K562 (cell line): ENCODE data around the gene BCL2L13. TPM values are rescaled to one million over a fixed set of nuclear protein-coding genes. Genes with fewer than 3 reads are reported as not detected.

Experiments used
- ATAC-seq: fragments of 200-7000 bp; cut with Tn5 transposase; 3 replicates; pipeline ENCODE4 v1.9.1; 2020; ENCODE audit warnings: moderate library complexity
- BruUV-seq: library from RNA; stranded (reverse); fragments of 400-500 nt; replicated peaks from 2 replicates; lab custom pipeline; 2021; lab: Mats Ljungman, UMichigan
- CTCF ChIA-PET: fragments of 300-600 bp; formaldehyde crosslinking; extraction: SDS; loops from one replicate; lab custom pipeline; 2021; ENCODE audit warnings: low intra/inter-chr PET ratio; lab: Yijun Ruan, JAX
- POLR2A ChIA-PET: fragments of 300-600, 350-650 bp; sonication (Branson Sonifier 250); formaldehyde crosslinking; extraction: SDS; loops from one replicate; lab custom pipeline; 2021; ENCODE audit warnings: antibody characterized with exemption, inconsistent platforms; lab: Yijun Ruan, JAX
- DNase-seq, 4 experiments: peaks; one replicate each; pipeline versions ENCODE4 v3.0.0 to v3.0.0-alpha.2; 2011 to 2018; ENCODE audit warnings: low spot score in 3 of 4, mixed read lengths in 3 of 4; ENCODE audit errors: extremely low read depth in 1 of 4
- FAIRE-seq: peaks from 2 replicates; lab custom pipeline; 2011; peaks lifted over from hg19 to GRCh38; lab: Jason Lieb, UNC
- H2AFZ ChIP-seq: 2 replicates; pipeline ENCODE4 v1.6.0; 2011; ENCODE audit warnings: low read depth, low read length, control low read depth, inconsistent platforms
- H3K27ac ChIP-seq: fragments of 200-600 bp; 3 replicates; pipeline ENCODE4 v1.8.0; 2011; ENCODE audit warnings: low read depth, mild to moderate bottlenecking, control low read depth, inconsistent platforms, low read length, moderate library complexity, mixed read lengths; ENCODE audit errors: extremely low read depth
- H3K27me3 ChIP-seq, 2 experiments: fragments of 300-600 bp in 1 of 2; 2 replicates in 1 of 2; 3 replicates in 1 of 2; pipeline versions ENCODE4 v1.6.0 to v1.8.0; 2011; ENCODE audit warnings: inconsistent platforms in 2 of 2, low read length in 2 of 2, mild to moderate bottlenecking in 1 of 2, mixed read lengths in 1 of 2, moderate library complexity in 1 of 2; ENCODE audit not compliant: control insufficient read depth in 2 of 2, insufficient read depth in 2 of 2
- H3K36me3 ChIP-seq: fragments of 300-600 bp; 3 replicates; pipeline ENCODE4 v1.8.0; 2011; ENCODE audit warnings: mild to moderate bottlenecking, low read length, inconsistent platforms; ENCODE audit not compliant: control insufficient read depth, insufficient read depth
- H3K4me1 ChIP-seq, 2 experiments: fragments of 200-600 bp in 1 of 2; replicated peaks in 1 of 2; 2 replicates in 1 of 2; 3 replicates in 1 of 2; pipeline versions ENCODE4 v1.5.1 to v1.8.0; 2011; ENCODE audit warnings: inconsistent platforms in 2 of 2, low read length in 2 of 2, mild to moderate bottlenecking in 1 of 2, mixed read lengths in 1 of 2, moderate library complexity in 1 of 2; ENCODE audit not compliant: control insufficient read depth in 2 of 2, insufficient read depth in 2 of 2
- H3K4me2 ChIP-seq: 2 replicates; pipeline ENCODE4 v1.6.1; 2011; ENCODE audit warnings: low read length, control low read depth, inconsistent platforms, mixed read lengths; ENCODE audit not compliant: insufficient read depth
- H3K4me3 ChIP-seq: fragments of 200-600 bp; sonication (generic), shearing (Covaris generic); 2 replicates; pipeline ENCODE4 v1.5.1; 2016; ENCODE audit warnings: control low read depth, inconsistent platforms
- H3K79me2 ChIP-seq: fragments of 200-600 bp; 3 replicates; pipeline ENCODE4 v1.8.0; 2011; ENCODE audit warnings: low read length, inconsistent platforms; ENCODE audit not compliant: control insufficient read depth, insufficient read depth
- H3K9ac ChIP-seq, 2 experiments: 2 replicates each; pipeline versions ENCODE4 v1.6.0 to v1.6.1; 2011; ENCODE audit warnings: low read depth in 2 of 2, low read length in 2 of 2, control low read depth in 1 of 2, inconsistent platforms in 1 of 2, mild to moderate bottlenecking in 1 of 2, mixed read lengths in 1 of 2; ENCODE audit not compliant: insufficient read depth in 1 of 2
- H3K9me1 ChIP-seq: one replicate; pipeline ENCODE4 v1.6.0; 2011; ENCODE audit warnings: inconsistent platforms, mild to moderate bottlenecking, low read length, moderate library complexity; ENCODE audit not compliant: control insufficient read depth, insufficient read depth
- H3K9me3 ChIP-seq: replicated peaks from 2 replicates; pipeline ENCODE4 v1.5.1; 2011; ENCODE audit warnings: low read depth, low read length, inconsistent platforms; ENCODE audit not compliant: control insufficient read depth, insufficient read depth
- H4K20me1 ChIP-seq: replicated peaks from 2 replicates; pipeline ENCODE4 v1.6.1; 2011; ENCODE audit warnings: low read length, inconsistent platforms, mixed read lengths; ENCODE audit not compliant: control insufficient read depth, insufficient read depth
- BRF2 ChIP-seq: IDR thresholded peaks from 3 replicates; pipeline ENCODE4 v1.6.1; 2011; ENCODE audit warnings: borderline replicate concordance, mild to moderate bottlenecking; ENCODE audit not compliant: insufficient read length, insufficient read depth
- CREBBP ChIP-seq: IDR thresholded peaks from one replicate; pipeline ENCODE4 v1.6.1; 2012; ENCODE audit warnings: low read depth, mild to moderate bottlenecking, control low read depth, inconsistent platforms, low read length
- E2F3 ChIP-seq: fragments of 250-450 bp; sonication (Bioruptor Pico); IDR thresholded peaks from 2 replicates; pipeline ENCODE4 v1.4.0; 2020; ENCODE audit warnings: mild to moderate bottlenecking
- IRF9 ChIP-seq: fragments of 450-650 bp; IDR thresholded peaks from 2 replicates; pipeline ENCODE4 v1.6.1; 2016; ENCODE audit warnings: missing biosample characterization, missing genetic modification characterization
- PCBP1 ChIP-seq: fragments of 200-400 bp; formaldehyde crosslinking; IDR thresholded peaks from 2 replicates; pipeline ENCODE4 v1.6.1; 2018; ENCODE audit warnings: mild to moderate bottlenecking, low read depth, low read length; ENCODE audit not compliant: poor library complexity, severe bottlenecking
- WHSC1 ChIP-seq: IDR thresholded peaks from one replicate; pipeline ENCODE4 v1.6.1; 2012; ENCODE audit warnings: low read length, control low read depth, inconsistent platforms
- ZNF695 ChIP-seq: fragments of 450-650 bp; formaldehyde crosslinking; IDR thresholded peaks from 2 replicates; pipeline ENCODE4 v1.4.0; 2020; ENCODE audit warnings: mild to moderate bottlenecking, moderate library complexity
- WGBS: fragments of 100-300 bp; shearing (Covaris generic); methylation state at CpG from one replicate; pipeline ENCODE4 v1.1.6; 2016; ENCODE audit warnings: low coverage, mixed read lengths; ENCODE audit not compliant: insufficient coverage; ENCODE audit errors: missing lambda C conversion rate; 5-methylcytosine and 5-hydroxymethylcytosine counted together
- in situ Hi-C: fragments of 300-500 bp; cut with MboI; formaldehyde crosslinking; loops from 4 replicates; pipeline ENCODE4 v1.15.0; 2018; ENCODE audit warnings: inconsistent platforms, mixed read lengths
- intact Hi-C: fragments of 100-400 bp; cut with micrococcal nuclease; formaldehyde crosslinking; loops from 2 replicates; pipeline ENCODE4 v1.14.2; 2022
- polyA plus RNA-seq, 8 experiments: library from polyadenylated mRNA; depleted of rRNA in 4 of 8; stranded (reverse) in 5 of 8; unstranded in 3 of 8; fragments of >200 nt; fragmentation: Nextera tagmentation in 2 of 8; fragmentation: Illumina TruSeq in 1 of 8; extraction: Ambion mirVana in 2 of 8; extraction: Trizol in 1 of 8; gene quantifications; 2 replicates each; pipeline versions ENCODE4 v1.2.1 to v1.2.3, GENCODE V29; 2011 to 2014; ENCODE audit warnings: inconsistent platforms in 1 of 8, missing spikeins in 1 of 8
- total RNA-seq, 7 experiments: library from RNA; depleted of rRNA in 6 of 7; stranded (reverse); fragments of >200 nt in 6 of 7; fragmentation: Illumina TruSeq in 2 of 7; extraction: Trizol in 2 of 7; gene quantifications; 2 replicates each; pipeline versions ENCODE4 v1.2.1 to v1.2.3, GENCODE V29; 2011 to 2021; ENCODE audit warnings: low replicate concordance in 1 of 7
- TF ChIP-seq, protein P1 (sequence below): fragments of 450-650 bp; IDR thresholded peaks from 2 replicates; pipeline ENCODE4 v1.6.1; 2014; ENCODE audit warnings: low read depth, mild to moderate bottlenecking, moderate library complexity, borderline replicate concordance
- TF ChIP-seq, protein P2 (sequence below): IDR thresholded peaks from 3 replicates; pipeline ENCODE4 v1.6.1; 2011; ENCODE audit warnings: borderline replicate concordance, mild to moderate bottlenecking, moderate library complexity; ENCODE audit not compliant: insufficient read length; ENCODE audit errors: extremely low read depth

The BCL2L13 gene
- total and polyA plus RNA-seq, 9 of the 15 experiments (the other 6 are each of a cell fraction or from before 2014, with no cell fraction given), result 41.5 to 63.4 (median 56.5) TPM

- TF ChIP-seq PCBP1, result no peak
- TF ChIP-seq, protein P1, sequence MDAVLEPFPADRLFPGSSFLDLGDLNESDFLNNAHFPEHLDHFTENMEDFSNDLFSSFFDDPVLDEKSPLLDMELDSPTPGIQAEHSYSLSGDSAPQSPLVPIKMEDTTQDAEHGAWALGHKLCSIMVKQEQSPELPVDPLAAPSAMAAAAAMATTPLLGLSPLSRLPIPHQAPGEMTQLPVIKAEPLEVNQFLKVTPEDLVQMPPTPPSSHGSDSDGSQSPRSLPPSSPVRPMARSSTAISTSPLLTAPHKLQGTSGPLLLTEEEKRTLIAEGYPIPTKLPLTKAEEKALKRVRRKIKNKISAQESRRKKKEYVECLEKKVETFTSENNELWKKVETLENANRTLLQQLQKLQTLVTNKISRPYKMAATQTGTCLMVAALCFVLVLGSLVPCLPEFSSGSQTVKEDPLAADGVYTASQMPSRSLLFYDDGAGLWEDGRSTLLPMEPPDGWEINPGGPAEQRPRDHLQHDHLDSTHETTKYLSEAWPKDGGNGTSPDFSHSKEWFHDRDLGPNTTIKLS, result no peak
These were observed 61.3 kb downstream of the BCL2L13 start (continued) for GRCh38 chr22:17699696-17700340.

- BruUV-seq, result no TSS peak
- POLR2A ChIA-PET, result interaction anchor here (1.5 kb wide), 1 partner anchor 9 kb away, joined by 3 read pairs; no protein-coding TSS in a partner anchor
- H3K4me2 ChIP-seq, result no peak overlapping the region
- TF ChIP-seq ZNF695 (CRISPR knock-in tag) (no peak), E2F3 (CRISPR knock-in tag) (no peak), IRF9 (tag) (no peak), WHSC1 (no peak), BRF2 (no peak), CREBBP (no peak)
- TF ChIP-seq, protein P2, sequence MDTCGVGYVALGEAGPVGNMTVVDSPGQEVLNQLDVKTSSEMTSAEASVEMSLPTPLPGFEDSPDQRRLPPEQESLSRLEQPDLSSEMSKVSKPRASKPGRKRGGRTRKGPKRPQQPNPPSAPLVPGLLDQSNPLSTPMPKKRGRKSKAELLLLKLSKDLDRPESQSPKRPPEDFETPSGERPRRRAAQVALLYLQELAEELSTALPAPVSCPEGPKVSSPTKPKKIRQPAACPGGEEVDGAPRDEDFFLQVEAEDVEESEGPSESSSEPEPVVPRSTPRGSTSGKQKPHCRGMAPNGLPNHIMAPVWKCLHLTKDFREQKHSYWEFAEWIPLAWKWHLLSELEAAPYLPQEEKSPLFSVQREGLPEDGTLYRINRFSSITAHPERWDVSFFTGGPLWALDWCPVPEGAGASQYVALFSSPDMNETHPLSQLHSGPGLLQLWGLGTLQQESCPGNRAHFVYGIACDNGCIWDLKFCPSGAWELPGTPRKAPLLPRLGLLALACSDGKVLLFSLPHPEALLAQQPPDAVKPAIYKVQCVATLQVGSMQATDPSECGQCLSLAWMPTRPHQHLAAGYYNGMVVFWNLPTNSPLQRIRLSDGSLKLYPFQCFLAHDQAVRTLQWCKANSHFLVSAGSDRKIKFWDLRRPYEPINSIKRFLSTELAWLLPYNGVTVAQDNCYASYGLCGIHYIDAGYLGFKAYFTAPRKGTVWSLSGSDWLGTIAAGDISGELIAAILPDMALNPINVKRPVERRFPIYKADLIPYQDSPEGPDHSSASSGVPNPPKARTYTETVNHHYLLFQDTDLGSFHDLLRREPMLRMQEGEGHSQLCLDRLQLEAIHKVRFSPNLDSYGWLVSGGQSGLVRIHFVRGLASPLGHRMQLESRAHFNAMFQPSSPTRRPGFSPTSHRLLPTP, result no peak
These were observed 62.2 kb downstream of the BCL2L13 start for GRCh38 chr22:17700778-17701177.

More at GRCh38 chr22:17700778-17701177, 62.2 kb downstream of the BCL2L13 start:
- no peak overlapping the region for H3K4me3 ChIP-seq
- no peak for ATAC-seq
- no peak overlapping the region for H3K27ac ChIP-seq
- no peak for FAIRE-seq
- no peaks in the 10 kb centered on the region for H3K79me2 ChIP-seq
- CTCF ChIA-PET, result no interaction called here
- intact Hi-C loops, result no loop called here
- no peaks in the 10 kb centered on the region for H3K4me1 ChIP-seq
- no peaks in the 10 kb centered on the region for H3K9me1 ChIP-seq
- H3K27me3 ChIP-seq, result no peaks in the 10 kb centered on the region
- in situ Hi-C loops, result no loop called here
- H4K20me1 ChIP-seq, result no peaks in the 10 kb centered on the region
- DNase-seq, result no peak
- peaks cover 46% of the 10 kb centered on the region; the same call in 2 of the 3 replicates for H3K36me3 ChIP-seq
- no peaks in the 10 kb centered on the region for H3K9me3 ChIP-seq
- WGBS, result 35% methylated on average over 3 of the region's 3 CpGs
- no peak overlapping the region for H2AFZ ChIP-seq
- no peak overlapping the region for H3K9ac ChIP-seq
